Stimulated activated naive CD8-positive, alpha-beta T cell treated with anti-CD3 and anti-CD28 coated beads, Interleukin-15, amount 100 ng/mL, for 72 hours (primary cell): ENCODE data around the gene AKR1C4.
"Not testable (repeated sequence)": the region's sequence is repeated elsewhere in the genome, so short reads cannot be mapped to it uniquely, and the experiment has no call there.

ENCODE experiments used
- ATAC-seq: fragments of 150-1000 bp; cut with Tn5 transposase; 2 replicates; pipeline ENCODE4 v1.10.0; 2021; ENCODE audit warnings: mild to moderate bottlenecking, moderate library complexity
- DNase-seq, 2 donors: peaks; one replicate each; pipeline ENCODE4 v3.0.0; 2021 to 2022
- H3K27ac Mint-ChIP-seq, 2 donors: one replicate each; pipeline ENCODE4 v1.8.0; 2022; ENCODE audit warnings: mild to moderate bottlenecking in 2 of 2, mixed read lengths in 2 of 2, moderate library complexity in 2 of 2
- H3K27me3 Mint-ChIP-seq: one replicate; pipeline ENCODE4 v1.8.0; 2022; ENCODE audit warnings: mixed read lengths
- H3K4me1 Mint-ChIP-seq: one replicate; pipeline ENCODE4 v1.8.0; 2022; ENCODE audit warnings: mild to moderate bottlenecking, mixed read lengths
- H3K4me3 Mint-ChIP-seq, 2 donors: one replicate each; pipeline ENCODE4 v1.8.0; 2022; ENCODE audit warnings: mild to moderate bottlenecking in 2 of 2, mixed read lengths in 2 of 2, moderate library complexity in 1 of 2
- H3K9me3 Mint-ChIP-seq, 2 donors: one replicate each; pipeline ENCODE4 v1.8.0; 2022; ENCODE audit warnings: mixed read lengths in 2 of 2

Gene AKR1C4

GRCh38 chr10:5237541-5237940 is 40.9 kb downstream of the AKR1C4 start:
- DNase-seq, H3K27ac Mint-ChIP-seq, H3K4me1 Mint-ChIP-seq, H3K27me3 Mint-ChIP-seq, ATAC-seq, H3K4me3 Mint-ChIP-seq: not testable (repeated sequence)
- H3K9me3 Mint-ChIP-seq: peaks cover 19 to 35% of the 10 kb centered on the region in 2 donors

- Mint-ChIP-seq H3K4me3 (no peak overlapping the region), H3K27me3 (no peaks in the 10 kb centered on the region)
These were observed 45.9 kb downstream of the AKR1C4 start for GRCh38 chr10:5242585-5242984.

GRCh38 chr10:5243521-5243987 is 46.9 kb downstream of the AKR1C4 start:
- no peaks in the 10 kb centered on the region for H3K27me3 Mint-ChIP-seq
- no peak for DNase-seq
- no peak overlapping the region for H3K27ac Mint-ChIP-seq
- no peaks in the 10 kb centered on the region for H3K4me1 Mint-ChIP-seq
- H3K9me3 Mint-ChIP-seq: peaks cover 0 to 7% of the 10 kb centered on the region in 2 donors
- ATAC-seq: no peak
- no peak overlapping the region for H3K4me3 Mint-ChIP-seq

More at GRCh38 chr10:5242585-5242984, 45.9 kb downstream of the AKR1C4 start:
- Mint-ChIP-seq H3K9me3 (peaks cover 6 to 15% of the 10 kb centered on the region in 2 donors), H3K27ac (no peak overlapping the region), H3K4me1 (no peaks in the 10 kb centered on the region)
- no peak for DNase-seq
- no peak for ATAC-seq

DNA sequence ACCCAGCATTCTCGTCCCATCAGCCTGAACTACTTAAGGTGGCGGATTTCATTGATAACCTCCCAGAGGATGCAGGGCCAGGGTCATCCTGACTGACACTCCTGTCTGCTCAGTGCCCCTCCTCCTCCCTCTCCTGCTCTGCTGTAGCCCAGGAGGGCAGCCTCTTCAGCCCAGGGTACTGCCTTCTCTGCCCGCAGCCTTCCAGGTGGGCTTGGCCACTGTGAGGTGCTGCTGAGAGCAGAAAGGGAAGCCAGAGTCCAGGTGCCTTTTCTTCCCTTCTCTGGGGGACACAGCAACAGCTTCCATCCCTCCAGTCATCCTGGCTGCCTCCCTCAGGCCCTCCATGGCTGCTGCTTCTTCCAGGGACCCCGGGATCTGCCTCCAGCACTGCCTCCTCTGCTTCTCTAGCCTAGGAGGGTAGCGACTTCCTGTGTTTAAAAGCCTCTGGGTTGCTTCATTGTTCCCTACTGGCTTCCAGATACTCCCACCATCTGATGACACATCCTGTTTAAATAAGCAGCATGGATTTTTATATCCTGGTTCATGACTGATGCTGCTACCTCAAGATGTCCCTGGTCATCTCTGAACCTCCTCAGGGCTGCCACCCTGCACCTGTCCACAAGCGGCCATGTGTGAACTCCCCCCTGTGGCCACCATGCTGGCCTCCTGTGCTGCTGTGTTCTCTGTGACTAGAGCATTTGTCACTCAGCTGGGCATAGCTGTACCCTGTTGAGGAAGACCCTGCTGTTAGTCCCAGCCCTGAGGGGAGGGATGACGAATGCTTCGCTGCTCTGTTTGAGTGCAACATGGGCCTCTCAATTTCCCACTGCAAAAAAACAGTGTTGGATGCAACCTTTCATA is 55.8 kb downstream of the AKR1C4 start:
- H3K4me1 Mint-ChIP-seq: no peaks in the 10 kb centered on the region
- no peak overlapping the region for H3K27ac Mint-ChIP-seq
- ATAC-seq: no peak
- H3K27me3 Mint-ChIP-seq: peaks cover 7% of the 10 kb centered on the region
- H3K4me3 Mint-ChIP-seq: no peak overlapping the region
- DNase-seq: no peak
- peaks cover 0 to 4% of the 10 kb centered on the region in 2 donors for H3K9me3 Mint-ChIP-seq

DNA sequence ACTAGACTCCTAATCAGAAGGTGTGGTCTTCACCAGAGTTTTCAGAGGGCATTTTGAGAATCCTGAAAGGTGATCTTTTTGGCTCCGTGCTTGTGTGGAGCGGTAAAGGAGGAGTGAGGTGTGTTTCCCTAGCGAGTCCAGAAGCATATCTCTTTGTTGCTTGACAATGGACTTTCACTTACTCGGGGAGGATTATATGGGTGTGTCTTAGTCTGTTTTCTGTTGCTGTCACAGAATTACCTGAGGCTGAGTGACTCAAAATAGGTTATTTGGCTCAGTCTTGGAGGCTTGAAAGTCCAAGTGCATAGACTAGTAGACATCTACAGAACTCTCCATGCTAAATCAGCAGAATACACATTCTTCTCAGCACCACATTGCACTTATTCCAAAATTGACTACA is 57.9 kb downstream of the AKR1C4 start:
- no peak for ATAC-seq
- peaks cover 7% of the 10 kb centered on the region for H3K27me3 Mint-ChIP-seq
- peaks cover 0 to 4% of the 10 kb centered on the region in 2 donors for H3K9me3 Mint-ChIP-seq
- H3K4me1 Mint-ChIP-seq: no peaks in the 10 kb centered on the region
- DNase-seq: no peak
- H3K4me3 Mint-ChIP-seq: no peak overlapping the region
- no peak overlapping the region for H3K27ac Mint-ChIP-seq

GRCh38 chr10:5257768-5258167 is 61.1 kb downstream of the AKR1C4 start:
- H3K27me3 Mint-ChIP-seq, H3K27ac Mint-ChIP-seq, H3K9me3 Mint-ChIP-seq, H3K4me1 Mint-ChIP-seq, ATAC-seq, DNase-seq, H3K4me3 Mint-ChIP-seq: not testable (repeated sequence)

GRCh38 chr10:5259132-5259951 is 62.7 kb downstream of the AKR1C4 start:
- ATAC-seq (no peak), DNase-seq (no peak)
- Mint-ChIP-seq H3K27me3 (peaks cover 7% of the 10 kb centered on the region), H3K4me3 (no peak overlapping the region), H3K27ac (no peak overlapping the region), H3K4me1 (no peaks in the 10 kb centered on the region), H3K9me3 (peaks cover 0 to 4% of the 10 kb centered on the region in 2 donors)

DNA sequence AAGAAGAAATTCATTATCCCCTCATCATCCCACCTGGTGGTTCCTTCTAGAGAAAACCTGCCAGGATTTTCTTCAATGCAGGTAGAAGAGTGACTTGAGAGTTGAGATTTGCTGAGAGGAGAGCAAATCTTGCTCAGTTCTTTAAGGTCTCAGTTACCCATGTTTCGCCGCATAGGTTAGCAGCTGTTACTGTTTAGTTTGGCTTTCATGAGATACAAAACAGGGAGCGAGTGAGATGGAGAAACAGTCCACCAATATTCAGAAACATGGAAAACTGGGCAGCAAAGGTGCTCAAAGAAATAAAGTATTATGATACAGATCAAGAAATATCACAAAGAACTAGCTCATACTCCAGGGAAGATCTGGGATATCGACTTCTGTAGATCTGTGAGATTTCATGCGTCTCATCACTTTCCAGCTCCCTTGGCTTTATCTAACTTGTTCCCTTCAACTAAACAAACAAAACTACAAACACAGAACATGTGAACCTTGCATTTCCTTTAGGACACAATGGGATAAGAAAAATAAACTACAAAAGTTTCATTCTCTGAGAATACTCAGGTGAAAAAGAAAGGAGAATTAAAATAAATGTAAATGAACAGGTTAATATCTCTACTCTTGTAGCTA is 63.4 kb downstream of the AKR1C4 start:
- H3K4me3 Mint-ChIP-seq: no peak overlapping the region

GRCh38 chr10:5260828-5261227 is 64.2 kb downstream of the AKR1C4 start:
- Mint-ChIP-seq H3K4me3 (no peak overlapping the region), H3K4me1 (no peaks in the 10 kb centered on the region), H3K27me3 (no peaks in the 10 kb centered on the region), H3K9me3 (peaks cover 3 to 4% of the 10 kb centered on the region in 2 donors), H3K27ac (no peak overlapping the region)
- ATAC-seq (no peak), DNase-seq (no peak)

More for the DNA sequence above, 63.4 kb downstream of the AKR1C4 start:
- H3K27ac Mint-ChIP-seq: no peak overlapping the region
- peaks cover 0 to 4% of the 10 kb centered on the region in 2 donors for H3K9me3 Mint-ChIP-seq
- no peak for ATAC-seq
- DNase-seq: no peak
- H3K27me3 Mint-ChIP-seq: peaks cover 2% of the 10 kb centered on the region
- H3K4me1 Mint-ChIP-seq: no peaks in the 10 kb centered on the region

DNA sequence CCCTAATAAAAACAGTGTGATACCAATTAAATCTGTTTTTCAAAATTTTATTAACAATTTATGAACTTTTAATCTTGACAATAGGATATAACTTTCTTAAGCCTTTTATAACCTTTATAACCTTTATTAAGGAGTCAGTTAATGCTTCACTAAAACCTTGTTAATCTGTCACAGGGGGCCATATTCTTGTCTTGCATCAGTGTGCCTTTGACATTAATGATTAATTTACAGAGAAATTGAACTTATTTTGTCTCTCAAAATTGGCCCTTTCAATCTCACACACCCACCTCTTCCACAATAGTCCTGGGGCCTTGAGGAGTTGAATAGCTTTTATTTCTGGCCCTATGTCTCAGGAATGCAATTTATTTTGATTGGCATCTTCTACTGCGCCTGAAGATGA is 68.5 kb downstream of the AKR1C4 start:
- Mint-ChIP-seq H3K4me1 (no peaks in the 10 kb centered on the region), H3K9me3 (peaks cover 0 to 9% of the 10 kb centered on the region in 2 donors), H3K27ac (no peak overlapping the region), H3K27me3 (no peaks in the 10 kb centered on the region), H3K4me3 (no peak overlapping the region)
- DNase-seq (no peak), ATAC-seq (no peak)

DNA sequence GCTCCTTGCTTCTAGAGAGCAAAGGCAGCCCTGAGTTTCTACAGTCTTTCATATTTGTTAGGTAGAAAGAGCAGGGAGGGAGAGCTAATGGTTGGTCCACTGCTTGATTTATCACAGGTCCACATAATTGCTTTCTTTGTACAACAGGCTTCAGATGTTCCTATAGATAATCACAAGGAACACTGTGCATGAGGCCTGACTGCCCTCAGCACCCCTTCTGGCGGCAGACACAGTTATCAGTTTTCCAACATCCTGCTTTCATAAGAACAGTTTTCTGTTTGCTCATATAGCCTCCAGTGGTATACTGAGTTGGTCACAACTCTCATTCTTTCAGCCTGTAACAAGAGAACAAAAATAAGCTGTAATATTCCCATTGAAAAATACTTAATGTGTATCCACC is 69.7 kb downstream of the AKR1C4 start:
- DNase-seq (no peak), ATAC-seq (no peak)
- H3K9me3 Mint-ChIP-seq: peaks cover 0 to 9% of the 10 kb centered on the region in 2 donors
- no peak overlapping the region for H3K27ac Mint-ChIP-seq
- H3K4me3 Mint-ChIP-seq: no peak overlapping the region
- no peaks in the 10 kb centered on the region for H3K4me1 Mint-ChIP-seq
- H3K27me3 Mint-ChIP-seq: no peaks in the 10 kb centered on the region

- no peaks in the 10 kb centered on the region for H3K27me3 Mint-ChIP-seq
- no peaks in the 10 kb centered on the region for H3K4me1 Mint-ChIP-seq
- DNase-seq (no peak), ATAC-seq (no peak)
- peaks cover 0 to 9% of the 10 kb centered on the region in 2 donors for H3K9me3 Mint-ChIP-seq
- H3K4me3 Mint-ChIP-seq: no peak overlapping the region
- H3K27ac Mint-ChIP-seq: no peak overlapping the region
These were observed 70.2 kb downstream of the AKR1C4 start for GRCh38 chr10:5266804-5267203.

- H3K27me3 Mint-ChIP-seq: no peaks in the 10 kb centered on the region
- peaks cover 10% of the 10 kb centered on the region for H3K4me1 Mint-ChIP-seq
- H3K27ac Mint-ChIP-seq: no peak overlapping the region
- H3K9me3 Mint-ChIP-seq: peaks cover 0 to 9% of the 10 kb centered on the region in 2 donors
- ATAC-seq: no peak
- H3K4me3 Mint-ChIP-seq: no peak overlapping the region
- no peak for DNase-seq
These were observed 71.6 kb downstream of the AKR1C4 start for GRCh38 chr10:5268234-5268633.
